Naive thymus-derived CD8-positive, alpha-beta T cell (primary cell): ENCODE data around the gene RNF13. TPM values are rescaled to one million over a fixed set of nuclear protein-coding genes. Genes with fewer than 3 reads are reported as not detected.

Experiments used
- ATAC-seq, 2 donors: fragments of 150-1000 bp; cut with Tn5 transposase in 1 of 2; sonication (Bioruptor Pico), chemical (Tn5 transposase) in 1 of 2; 1 replicate in 1 of 2; 2 replicates in 1 of 2; pipeline ENCODE4 v1.10.0; 2021; ENCODE audit warnings: mild to moderate bottlenecking in 2 of 2, moderate library complexity in 2 of 2
- POLR2A ChIA-PET: fragments of 350-600 bp; sonication (Branson Sonifier 250); formaldehyde crosslinking; loops from one replicate; lab custom pipeline; 2021; ENCODE audit warnings: antibody characterized with exemption; lab: Charles Lee
- DNase-seq, 10 donors: peaks; one replicate each; pipeline versions ENCODE4 v3.0.0 to v3.0.0-alpha.2; 2020 to 2022
- H3K27ac Mint-ChIP-seq, 10 donors: one replicate each; pipeline ENCODE4 v1.8.0; 2020 to 2022; ENCODE audit warnings: mild to moderate bottlenecking in 10 of 10, mixed read lengths in 10 of 10, moderate library complexity in 4 of 10, inconsistent platforms in 1 of 10
- H3K27me3 Mint-ChIP-seq, 5 donors: one replicate each; pipeline ENCODE4 v1.8.0; 2021 to 2022; ENCODE audit warnings: mixed read lengths in 5 of 5
- H3K36me3 Mint-ChIP-seq, 3 donors: one replicate each; pipeline ENCODE4 v1.8.0; 2020 to 2022; ENCODE audit warnings: mixed read lengths in 3 of 3, mild to moderate bottlenecking in 2 of 3, inconsistent platforms in 1 of 3
- H3K4me1 Mint-ChIP-seq, 4 donors: one replicate each; pipeline ENCODE4 v1.8.0; 2021 to 2022; ENCODE audit warnings: mixed read lengths in 4 of 4
- H3K4me3 Mint-ChIP-seq, 10 donors: one replicate each; pipeline ENCODE4 v1.8.0; 2020 to 2022; ENCODE audit warnings: mild to moderate bottlenecking in 10 of 10, mixed read lengths in 10 of 10, moderate library complexity in 6 of 10, inconsistent platforms in 1 of 10
- H3K9me3 Mint-ChIP-seq, 9 donors: one replicate each; pipeline ENCODE4 v1.8.0; 2020 to 2022; ENCODE audit warnings: mixed read lengths in 9 of 9, mild to moderate bottlenecking in 3 of 9, inconsistent platforms in 1 of 9, moderate library complexity in 1 of 9
- polyA plus RNA-seq, 3 donors: library from polyadenylated mRNA; unstranded; fragments of 300-500 nt; fragmentation: Illumina TruSeq; gene quantifications; one replicate each; pipeline ENCODE4 v1.2.3, GENCODE V29; 2021
- total RNA-seq, 8 experiments: library from RNA in 2 of 8; stranded (reverse) in 2 of 8; gene quantifications; one replicate each; pipeline ENCODE4 v1.2.3 and lab custom pipeline; 2021 to 2026

Gene RNF13
- total and polyA plus RNA-seq, 5 experiments from 2014 or later, result 75.8 to 136 (median 84.1) TPM

DNA sequence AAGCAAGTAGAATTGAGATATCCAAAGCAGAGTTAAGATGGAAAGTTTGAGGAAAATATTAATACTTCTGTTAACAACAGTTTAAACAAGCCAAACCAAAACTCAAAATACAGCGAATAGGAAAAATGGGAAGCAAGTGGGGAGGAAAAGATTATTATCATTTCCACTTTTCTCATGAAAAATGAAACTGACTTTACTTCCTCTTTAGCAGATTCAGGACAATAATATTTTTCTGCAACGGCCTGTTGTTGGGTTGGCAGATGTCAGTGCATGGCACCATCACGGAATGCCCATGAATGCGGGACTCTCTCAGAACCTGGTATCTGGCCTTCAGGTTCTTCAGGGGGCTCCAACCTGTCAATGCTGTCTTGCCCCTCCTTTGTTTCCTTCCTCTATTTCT lies 31.8 kb upstream of the RNF13 start:
- Mint-ChIP-seq H3K9me3 (peaks cover 0 to 2% (median 0%) of the 10 kb centered on the region in 9 donors), H3K27ac (peak overlapping the region in 2 of 10 donors; percentile 34 to 86), H3K36me3 (peaks cover 0 to 4% (median 0%) of the 10 kb centered on the region in 3 donors), H3K4me3 (peak overlapping the region in 2 of 10 donors; percentile 9 to 59), H3K4me1 (peaks cover 0 to 35% (median 0%) of the 10 kb centered on the region in 4 donors), H3K27me3 (peaks cover 1 to 12% (median 4%) of the 10 kb centered on the region in 5 donors)
- POLR2A ChIA-PET, result no interaction called here
- no peak for DNase-seq
- no peak for ATAC-seq

- Mint-ChIP-seq H3K36me3 (peaks cover 0 to 4% (median 0%) of the 10 kb centered on the region in 3 donors), H3K27me3 (peaks cover 1 to 12% (median 4%) of the 10 kb centered on the region in 5 donors), H3K9me3 (peaks cover 0 to 4% (median 0%) of the 10 kb centered on the region in 9 donors), H3K4me1 (peaks cover 0 to 35% (median 0%) of the 10 kb centered on the region in 4 donors), H3K27ac (peak overlapping the region in 1 of 10 donors; percentile 86), H3K4me3 (no peak overlapping the region)
- DNase-seq (no peak), ATAC-seq (no peak)
- POLR2A ChIA-PET, result no interaction called here
Observed at GRCh38 chr3:149781741-149782140, 31.3 kb upstream of the RNF13 start.

DNA sequence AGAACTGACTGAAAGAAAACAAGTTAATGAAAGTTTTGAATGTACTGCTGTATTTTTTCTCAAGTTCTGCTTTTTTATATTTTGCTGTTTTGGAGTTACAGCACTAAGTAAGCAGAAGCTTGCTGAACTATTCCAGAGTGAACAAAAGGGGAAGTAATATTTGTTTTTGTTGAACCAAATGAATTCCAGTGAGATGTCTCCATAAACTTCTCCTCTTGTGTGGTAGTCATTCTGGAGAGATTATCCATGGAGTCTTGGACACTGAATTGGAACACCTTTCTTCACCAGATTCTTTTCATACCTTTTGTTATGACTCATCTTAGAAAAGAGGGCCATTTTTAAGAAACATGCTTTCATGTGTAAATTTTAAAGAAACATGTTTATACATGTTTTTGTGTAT lies 29.4 kb upstream of the RNF13 start:
- ATAC-seq, result no peak
- POLR2A ChIA-PET, result no interaction called here
- H3K27ac Mint-ChIP-seq, result peak overlapping the region in 1 of 10 donors; percentile 65
- peaks cover 1 to 11% (median 5%) of the 10 kb centered on the region in 5 donors for H3K27me3 Mint-ChIP-seq
- no peak for DNase-seq
- no peak overlapping the region for H3K4me3 Mint-ChIP-seq
- H3K4me1 Mint-ChIP-seq, result peaks cover 0 to 35% (median 0%) of the 10 kb centered on the region in 4 donors
- peaks cover 0 to 4% (median 0%) of the 10 kb centered on the region in 9 donors for H3K9me3 Mint-ChIP-seq
- H3K36me3 Mint-ChIP-seq, result no peaks in the 10 kb centered on the region

GRCh38 chr3:149784064-149784704 lies 28.8 kb upstream of the RNF13 start:
- H3K4me1 Mint-ChIP-seq, result peaks cover 0 to 35% (median 0%) of the 10 kb centered on the region in 4 donors
- no peaks in the 10 kb centered on the region for H3K36me3 Mint-ChIP-seq
- POLR2A ChIA-PET, result no interaction called here
- H3K9me3 Mint-ChIP-seq, result peaks cover 0 to 4% (median 0%) of the 10 kb centered on the region in 9 donors
- DNase-seq (no peak), ATAC-seq (no peak)
- H3K27me3 Mint-ChIP-seq, result peaks cover 1 to 11% (median 5%) of the 10 kb centered on the region in 5 donors
- no peak overlapping the region for H3K4me3 Mint-ChIP-seq
- peak overlapping the region in 1 of 10 donors; percentile 65 for H3K27ac Mint-ChIP-seq

- Mint-ChIP-seq H3K4me1 (no peaks in the 10 kb centered on the region), H3K27me3 (peaks cover 7 to 39% (median 22%) of the 10 kb centered on the region in 5 donors), H3K36me3 (no peaks in the 10 kb centered on the region), H3K27ac (no peak overlapping the region), H3K9me3 (peaks cover 0 to 4% (median 0%) of the 10 kb centered on the region in 9 donors), H3K4me3 (no peak overlapping the region)
- POLR2A ChIA-PET, result no interaction called here
- ATAC-seq (no peak), DNase-seq (no peak)
Observed at GRCh38 chr3:149790268-149790667, 22.7 kb upstream of the RNF13 start.

DNA sequence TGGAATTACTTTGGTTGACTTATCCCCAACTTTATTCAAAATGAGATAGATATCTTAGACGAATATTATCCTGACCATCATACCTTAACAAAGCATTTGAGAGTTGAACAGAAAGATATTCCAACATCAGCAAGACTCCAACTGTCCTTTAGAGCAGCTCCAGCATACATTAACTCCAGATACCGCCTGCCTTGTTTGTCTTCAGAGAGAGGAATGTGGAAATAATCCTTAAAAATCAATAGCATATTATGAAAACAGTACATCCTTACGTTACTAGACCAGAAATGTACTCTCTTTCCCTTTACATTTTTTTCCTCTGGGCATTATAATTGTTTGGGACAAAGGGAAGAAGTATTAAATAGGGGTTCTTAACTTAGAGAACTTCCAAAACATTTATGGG lies 22.3 kb upstream of the RNF13 start:
- H3K4me3 Mint-ChIP-seq, result no peak overlapping the region
- no peaks in the 10 kb centered on the region for H3K36me3 Mint-ChIP-seq
- H3K4me1 Mint-ChIP-seq, result no peaks in the 10 kb centered on the region
- ATAC-seq (no peak), DNase-seq (no peak)
- POLR2A ChIA-PET, result no interaction called here
- H3K27me3 Mint-ChIP-seq, result peaks cover 7 to 39% (median 22%) of the 10 kb centered on the region in 5 donors
- H3K27ac Mint-ChIP-seq, result no peak overlapping the region
- H3K9me3 Mint-ChIP-seq, result peaks cover 0 to 4% (median 0%) of the 10 kb centered on the region in 9 donors

GRCh38 chr3:149792452-149793270 lies 20.4 kb upstream of the RNF13 start, which contains the start of gene ANKUB1:
TSS of gene ANKUB1 (minus strand) at chr3:149792554. CDS start at chr3:149792366, 188 bp downstream.
- no peak within 1 kb of the TSS for H3K4me3 Mint-ChIP-seq
- H3K27me3 Mint-ChIP-seq, result peaks cover 5 to 30% (median 19%) of the 10 kb centered on the region in 5 donors
- POLR2A ChIA-PET, result no interaction called here
- no peak for ATAC-seq
- H3K9me3 Mint-ChIP-seq, result no peaks in the 10 kb centered on the region
- no peak for DNase-seq
- H3K36me3 Mint-ChIP-seq, result no peaks in the 10 kb centered on the region
- H3K4me1 Mint-ChIP-seq, result no peaks in the 10 kb centered on the region
- no peak within 1 kb of the TSS for H3K27ac Mint-ChIP-seq

DNA sequence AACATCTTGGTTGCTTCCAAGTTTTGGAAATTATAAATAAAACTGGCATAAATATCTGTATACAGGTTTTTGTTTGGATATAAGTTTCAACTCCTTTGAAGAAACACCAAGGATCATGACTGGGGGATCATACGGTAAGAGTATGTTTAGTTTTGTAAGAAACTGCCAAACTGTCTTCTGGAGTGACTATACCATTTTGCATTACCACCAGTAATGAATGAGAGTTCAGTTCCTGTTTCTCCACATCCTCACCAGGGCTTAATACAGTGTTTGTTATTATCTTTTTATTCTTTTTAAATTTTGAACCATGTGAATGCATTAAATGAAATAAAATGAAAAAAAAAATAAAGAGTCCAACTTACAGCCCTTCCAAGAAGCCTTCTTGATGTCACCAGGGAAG lies 17.0 kb upstream of the RNF13 start:
- H3K9me3 Mint-ChIP-seq, result peaks cover 0 to 5% (median 0%) of the 10 kb centered on the region in 9 donors
- H3K27ac Mint-ChIP-seq, result peak overlapping the region in 1 of 10 donors; percentile 34
- ATAC-seq (no peak), DNase-seq (no peak)
- peaks cover 0 to 3% (median 0%) of the 10 kb centered on the region in 3 donors for H3K36me3 Mint-ChIP-seq
- peaks cover 7 to 34% (median 11%) of the 10 kb centered on the region in 5 donors for H3K27me3 Mint-ChIP-seq
- H3K4me1 Mint-ChIP-seq, result no peaks in the 10 kb centered on the region
- POLR2A ChIA-PET, result no interaction called here
- no peak overlapping the region for H3K4me3 Mint-ChIP-seq

- POLR2A ChIA-PET, result no interaction called here
- Mint-ChIP-seq H3K4me3 (no peak overlapping the region), H3K27me3 (peaks cover 2 to 17% (median 6%) of the 10 kb centered on the region in 5 donors), H3K36me3 (peaks cover 0 to 3% (median 0%) of the 10 kb centered on the region in 3 donors), H3K9me3 (peaks cover 0 to 5% (median 0%) of the 10 kb centered on the region in 9 donors), H3K4me1 (no peaks in the 10 kb centered on the region), H3K27ac (no peak overlapping the region)
- ATAC-seq (no peak), DNase-seq (no peak)
Observed at GRCh38 chr3:149800693-149801092, 12.3 kb upstream of the RNF13 start.

DNA sequence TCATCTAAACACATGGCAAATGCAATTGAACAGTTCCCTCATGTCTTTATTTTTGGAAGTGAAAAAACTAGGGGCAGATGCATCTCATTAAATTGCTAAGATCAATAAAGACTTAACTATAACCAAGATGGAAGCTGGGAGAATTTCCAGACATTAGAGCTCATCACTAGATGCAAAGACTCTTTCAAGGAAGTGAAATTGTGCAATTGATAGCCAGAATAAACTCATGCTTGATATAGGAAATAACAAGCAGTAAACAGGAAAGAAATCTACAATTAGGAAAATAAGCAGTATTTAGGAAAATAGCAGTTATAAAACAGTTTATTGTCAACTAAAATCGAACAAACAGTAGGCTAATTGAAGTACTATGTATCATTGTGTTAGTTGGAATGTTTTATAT lies 11.8 kb upstream of the RNF13 start:
- Mint-ChIP-seq H3K4me1 (no peaks in the 10 kb centered on the region), H3K27ac (no peak overlapping the region), H3K4me3 (no peak overlapping the region), H3K9me3 (peaks cover 0 to 5% (median 0%) of the 10 kb centered on the region in 9 donors), H3K36me3 (peaks cover 0 to 3% (median 0%) of the 10 kb centered on the region in 3 donors), H3K27me3 (peaks cover 2 to 17% (median 8%) of the 10 kb centered on the region in 5 donors)
- ATAC-seq (no peak), DNase-seq (no peak)
- POLR2A ChIA-PET, result no interaction called here

GRCh38 chr3:149801639-149802038 lies 11.4 kb upstream of the RNF13 start:
- Mint-ChIP-seq H3K27me3 (peaks cover 4 to 17% (median 10%) of the 10 kb centered on the region in 5 donors), H3K4me1 (peaks cover 0 to 4% (median 0%) of the 10 kb centered on the region in 4 donors), H3K9me3 (peaks cover 0 to 5% (median 0%) of the 10 kb centered on the region in 9 donors), H3K36me3 (peaks cover 0 to 3% (median 0%) of the 10 kb centered on the region in 3 donors), H3K4me3 (no peak overlapping the region), H3K27ac (no peak overlapping the region)
- POLR2A ChIA-PET, result no interaction called here
- DNase-seq (no peak), ATAC-seq (no peak)

DNA sequence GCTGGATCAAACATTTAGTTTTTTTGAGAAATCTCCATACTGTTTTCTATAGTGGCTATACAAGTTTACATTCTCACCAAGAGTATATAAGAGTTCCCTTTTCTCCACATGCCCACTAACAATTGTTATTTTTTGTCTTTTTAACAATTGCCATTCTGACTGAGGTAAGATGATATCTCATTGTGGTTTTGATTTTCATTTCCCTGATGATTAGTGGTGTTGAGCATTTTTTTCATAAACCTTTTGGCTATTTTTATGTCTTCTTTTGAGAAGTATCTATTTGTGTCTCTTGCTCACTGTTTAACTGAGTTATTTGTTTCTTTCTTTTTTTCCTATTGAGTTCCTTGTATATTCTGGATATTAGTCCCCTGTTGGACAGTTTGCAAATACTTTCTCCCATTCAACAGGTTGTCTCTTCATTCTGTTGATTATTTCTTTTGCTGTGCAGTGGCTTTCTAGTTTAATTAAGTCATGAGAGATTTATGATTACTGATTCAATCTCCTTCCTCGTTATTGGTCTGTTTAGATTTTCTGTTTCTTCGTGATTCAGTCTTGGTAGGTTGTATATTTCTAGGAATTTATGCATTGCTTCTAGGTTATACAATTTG lies 6.7 kb upstream of the RNF13 start:
- Mint-ChIP-seq H3K4me1 (peaks cover 0 to 12% (median 2%) of the 10 kb centered on the region in 4 donors), H3K36me3 (no peaks in the 10 kb centered on the region), H3K27ac (no peak overlapping the region), H3K9me3 (peaks cover 0 to 2% (median 0%) of the 10 kb centered on the region in 9 donors), H3K27me3 (peaks cover 0 to 13% (median 7%) of the 10 kb centered on the region in 5 donors), H3K4me3 (no peak overlapping the region)
- no peak for DNase-seq
- POLR2A ChIA-PET, result no interaction called here
- no peak for ATAC-seq
